GM12891 (cell line): ENCODE data around the gene MMEL1.

Experiments used
- POLR2A ChIP-seq: IDR thresholded peaks from 2 replicates; pipeline ENCODE4 v1.6.1; 2011; ENCODE audit warnings: low read depth, low read length, control low read depth
- POLR2AphosphoS5 ChIP-seq: IDR thresholded peaks from 2 replicates; pipeline ENCODE4 v1.6.1; 2011; ENCODE audit warnings: low read depth, low read length, control low read depth

DNA sequence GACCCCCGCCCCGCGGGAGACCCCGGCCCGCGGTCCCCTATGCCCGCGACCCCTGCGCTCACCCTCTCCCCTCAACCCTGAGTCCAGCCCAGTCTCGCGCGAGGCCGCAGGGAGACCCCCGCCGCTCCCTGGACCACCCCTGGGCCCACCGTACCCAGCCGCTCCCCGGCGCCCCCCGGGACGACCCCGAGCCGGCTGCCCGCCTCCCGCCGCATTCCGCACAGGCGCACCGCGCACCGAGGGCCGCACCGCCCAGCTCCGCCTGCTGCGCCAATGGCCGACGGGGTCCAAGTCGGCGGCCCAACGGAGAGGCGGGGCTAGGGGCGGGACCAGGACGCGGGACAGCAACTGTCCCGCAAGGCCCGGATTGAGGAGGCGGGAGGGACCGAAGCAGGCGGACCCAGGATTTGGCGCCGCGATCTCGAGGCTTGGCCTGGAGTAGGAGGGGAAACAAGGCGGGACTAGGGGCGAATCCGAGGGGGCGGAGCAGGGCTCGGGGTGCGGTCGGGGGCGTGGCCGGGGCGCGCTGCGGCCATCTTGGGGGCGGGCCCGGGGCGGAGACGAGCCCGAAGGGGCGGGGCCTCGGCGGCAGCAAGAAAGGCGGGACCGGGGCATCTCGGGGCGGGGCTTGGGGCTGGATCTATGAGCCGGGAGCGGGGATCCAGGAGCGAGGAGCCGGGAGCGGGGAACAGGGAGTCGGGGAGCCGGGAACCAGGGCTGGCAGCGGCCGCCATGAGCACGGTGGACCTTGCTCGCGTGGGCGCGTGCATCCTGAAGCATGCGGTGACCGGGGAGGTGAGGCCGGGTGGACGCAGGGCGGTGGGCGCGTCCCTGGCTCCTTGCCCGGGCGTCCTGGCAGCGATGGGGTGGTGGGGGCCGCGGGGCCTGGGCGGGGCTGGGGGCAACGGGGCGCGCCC lies 46.4 kb downstream of the MMEL1 start, which contains the start of gene PRXL2B:
- no peak for TF ChIP-seq POLR2AphosphoS5
- TF ChIP-seq POLR2A = no peak
